Heart left ventricle (tissue), 16 donors: ENCODE data around the gene GOLGA7B. TPM values are rescaled to one million over a fixed set of nuclear protein-coding genes. Genes with fewer than 3 reads are reported as not detected.
"Not testable (repeated sequence)": the region's sequence is repeated elsewhere in the genome, so short reads cannot be mapped to it uniquely, and the experiment has no call there.

Source experiments
- ATAC-seq, 4 donors: fragments of 200-7000 bp; cut with Tn5 transposase; one replicate each; pipeline ENCODE4 v1.9.1; 2020 to 2022; ENCODE audit warnings: moderate library complexity in 4 of 4, mild to moderate bottlenecking in 3 of 4, moderate number of reproducible peaks in 1 of 4
- DNase-seq, 5 donors: peaks; one replicate each; pipeline ENCODE4 v3.0.0-alpha.2; 2020
- H3K27ac ChIP-seq, 12 donors: fragments of 200-600 bp; sonication (generic) in 4 of 12; one replicate each; pipeline versions ENCODE4 v1.5.0 to v1.8.0; 2016 to 2022; ENCODE audit warnings: mild to moderate bottlenecking in 2 of 12
- H3K27me3 ChIP-seq, 9 donors: fragments of 200-600 bp; sonication (generic) in 2 of 9; one replicate each; pipeline versions ENCODE4 v1.5.1 to v1.8.0; 2016 to 2022; ENCODE audit warnings: mild to moderate bottlenecking in 3 of 9
- H3K36me3 ChIP-seq, 9 donors: fragments of 200-600 bp; sonication (generic) in 2 of 9; one replicate each; pipeline versions ENCODE4 v1.5.0 to v1.8.0; 2018 to 2022; ENCODE audit warnings: mild to moderate bottlenecking in 2 of 9
- H3K4me1 ChIP-seq, 12 donors: fragments of 200-600 bp; sonication (generic) in 4 of 12; one replicate each; pipeline versions ENCODE4 v1.5.0 to v1.8.0; 2016 to 2022; ENCODE audit warnings: mild to moderate bottlenecking in 3 of 12
- H3K4me3 ChIP-seq, 12 donors: fragments of 200-600 bp; sonication (generic) in 4 of 12; one replicate each; pipeline versions ENCODE4 v1.5.0 to v1.8.0; 2017 to 2022; ENCODE audit warnings: mild to moderate bottlenecking in 9 of 12, moderate library complexity in 4 of 12
- H3K9me3 ChIP-seq, 12 donors: fragments of 200-600 bp; sonication (generic) in 4 of 12; one replicate each; pipeline versions ENCODE4 v1.5.0 to v1.8.0; 2016 to 2022; ENCODE audit warnings: mild to moderate bottlenecking in 1 of 12
- CTCF ChIP-seq, 12 donors: fragments of 200-600 bp; sonication (generic) in 4 of 12; IDR thresholded peaks; one replicate each; pipeline versions ENCODE4 v1.5.0 to v1.8.0; 2018 to 2022; ENCODE audit warnings: antibody characterized with exemption in 12 of 12, mild to moderate bottlenecking in 5 of 12
- POLR2A ChIP-seq, 2 donors: fragments of 450-650 bp; IDR thresholded peaks; one replicate each; pipeline ENCODE4 v1.6.1; 2017; ENCODE audit warnings: antibody characterized with exemption in 2 of 2, mild to moderate bottlenecking in 2 of 2, moderate library complexity in 2 of 2
- WGBS, 4 donors: extraction: QIAGEN DNeasy Blood & Tissue Kit in 2 of 4; methylation state at CpG; one replicate each; pipeline versions ENCODE4 v1.1.5 to v1.1.7; 2013 to 2018; 5-methylcytosine and 5-hydroxymethylcytosine counted together
- intact Hi-C, 10 donors: fragments of 100-400 bp; cut with DNase I; formaldehyde crosslinking; loops; one replicate each; pipeline versions ENCODE4 v1.11.1 to v1.14.2; 2022
- polyA plus RNA-seq, 2 donors: library from polyadenylated mRNA; stranded (reverse); fragments of 200-250 nt; gene quantifications; one replicate each; pipeline ENCODE4 v1.2.3, GENCODE V29; 2013
- total RNA-seq, 9 donors: library from RNA; depleted of rRNA in 2 of 9; stranded (reverse); fragments of >200 nt in 2 of 9; fragmentation: NEBNext Ultra II Directional in 3 of 9; extraction: Animal tissue kit (Norgen Biotek cat#: 25700) in 3 of 9; gene quantifications; one replicate each; pipeline versions ENCODE4 v1.1.0 to v1.2.4, GENCODE V29; 2016 to 2023
- donor health status: ischemic (EF 13 %, LVEDD 7.1; RV severe dilation, severe dysfunction).
- donor health status: healthy with polysubstance abuse.
- donor health status: DM: no; HTN: yes; CAD: no.
- donor health status: DM: no; HTN: no; CAD: no.
- donor health status: ischemic (EF 25% LVEDD 6.9; RV normal size, moderate dysfunction).
- donor health status: ischemic (EF 25% LVEDD 5.7; RV mildly dilated, moderate dysfunction).
- donor health status: healthy.
- donor health status: DM: yes; HTN: yes; CAD: no.
- donor health status: ischemic (EF 35%, LVEDD 5.7; RV mildly dilated, moderate dysfunction).
- donor health status: nonischemic (EF 11% LVEDD 7.7; RV severe dilation, severe dysfunction).
- donor health status: DM: yes; HTN: yes; CAD: no.
- donor health status: PGD.
- donor health status: ischemic (EF 29% LVEDD 5.4; RV normal size, mild dysfunction).
- donor health status: nonischemic (EF 23%, LVEDD 6.1; RV moderate dilation, normal function).

The GOLGA7B gene
- total and polyA plus RNA-seq, 11 donors = 0.06 to 1.1 (median 0.16) TPM; not detected in 1

GRCh38 chr10:97836446-97836845, 13.2 kb upstream of the GOLGA7B start:
- Histone ChIP-seq H3K36me3 (no peaks in the 10 kb centered on the region), H3K27ac (no peak overlapping the region), H3K4me3 (no peak overlapping the region), H3K4me1 (peaks cover 0 to 11% (median 3%) of the 10 kb centered on the region in 12 donors), H3K9me3 (no peaks in the 10 kb centered on the region), H3K27me3 (peaks cover 0 to 18% (median 0%) of the 10 kb centered on the region in 9 donors)
- intact Hi-C loops = no loop called here
- no peak for DNase-seq
- no peak for ATAC-seq
- TF ChIP-seq POLR2A (IDR thresholded peaks at IDR 0.05) (no peak), CTCF (IDR thresholded peaks at IDR 0.05) (no peak)
- 74 to 80% (median 79%) methylated on average over 2 of the region's 2 CpGs for WGBS, 4 donors

DNA sequence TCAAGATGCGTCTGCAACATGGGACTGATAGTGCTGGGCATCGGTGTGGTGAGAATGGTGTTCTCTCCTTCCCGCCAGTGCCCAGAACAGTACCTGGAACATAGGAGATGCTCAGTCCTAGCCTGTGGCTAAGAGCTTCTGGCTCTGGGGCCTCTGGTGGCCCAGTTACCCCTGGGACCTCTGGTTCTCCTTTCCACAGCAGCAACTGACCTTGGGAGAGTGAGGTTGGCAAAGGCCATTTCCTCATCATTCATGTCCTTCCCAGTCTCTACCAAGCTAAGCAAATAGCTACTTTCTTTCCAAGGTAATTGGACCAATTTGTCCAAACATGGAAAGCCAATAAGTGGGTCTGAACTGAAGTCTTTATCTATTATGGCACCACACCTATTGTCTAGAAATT, 11.6 kb upstream of the GOLGA7B start:
- Histone ChIP-seq H3K4me3 (no peak overlapping the region), H3K4me1 (peaks cover 0 to 11% (median 3%) of the 10 kb centered on the region in 12 donors), H3K36me3 (no peaks in the 10 kb centered on the region), H3K9me3 (no peaks in the 10 kb centered on the region), H3K27me3 (peaks cover 0 to 6% (median 0%) of the 10 kb centered on the region in 9 donors), H3K27ac (no peak overlapping the region)
- ATAC-seq = no peak
- 80 to 96% (median 91%) methylated on average over 1 to 3 of the region's 3 CpGs for WGBS, 4 donors
- intact Hi-C loops = no loop called here
- DNase-seq = no peak
- no peak for TF ChIP-seq POLR2A (IDR thresholded peaks at IDR 0.05)

- H3K27ac ChIP-seq, H3K9me3 ChIP-seq, ATAC-seq, H3K36me3 ChIP-seq, intact Hi-C loops, H3K27me3 ChIP-seq, H3K4me3 ChIP-seq, DNase-seq: not testable (repeated sequence)
- peaks cover 0 to 11% (median 3%) of the 10 kb centered on the region in 12 donors for H3K4me1 ChIP-seq
- WGBS, 4 donors = 85 to 94% (median 93%) methylated on average over 2 to 16 of the region's 22 CpGs
Observed at GRCh38 chr10:97841166-97841565, 8.5 kb upstream of the GOLGA7B start.

- DNase-seq = not testable (repeated sequence)
Observed at GRCh38 chr10:97842114-97842513, 7.5 kb upstream of the GOLGA7B start.

GRCh38 chr10:97842656-97843280, 6.9 kb upstream of the GOLGA7B start:
- WGBS, 4 donors = 51 to 65% (median 60%) methylated on average over 7 of the region's 7 CpGs
- DNase-seq (no peak), ATAC-seq (no peak)
- no peaks in the 10 kb centered on the region for H3K9me3 ChIP-seq
- intact Hi-C loops = no loop called here
- TF ChIP-seq POLR2A (IDR thresholded peaks at IDR 0.05) (no peak), CTCF (IDR thresholded peaks at IDR 0.05) (no peak)
- H3K4me3 ChIP-seq = no peak overlapping the region
- H3K4me1 ChIP-seq = peaks cover 0 to 11% (median 3%) of the 10 kb centered on the region in 12 donors
- H3K27me3 ChIP-seq = peaks cover 0 to 10% (median 0%) of the 10 kb centered on the region in 9 donors
- no peaks in the 10 kb centered on the region for H3K36me3 ChIP-seq
- H3K27ac ChIP-seq = no peak overlapping the region

More at GRCh38 chr10:97842114-97842513, 7.5 kb upstream of the GOLGA7B start:
- H3K4me3 ChIP-seq, H3K9me3 ChIP-seq, H3K27ac ChIP-seq, H3K36me3 ChIP-seq, intact Hi-C loops, ATAC-seq: not testable (repeated sequence)
- 31 to 39% (median 35%) methylated on average over 1 to 3 of the region's 3 CpGs for WGBS, 4 donors
- Histone ChIP-seq H3K4me1 (peaks cover 0 to 11% (median 3%) of the 10 kb centered on the region in 12 donors), H3K27me3 (peaks cover 0 to 10% (median 0%) of the 10 kb centered on the region in 9 donors)

DNA sequence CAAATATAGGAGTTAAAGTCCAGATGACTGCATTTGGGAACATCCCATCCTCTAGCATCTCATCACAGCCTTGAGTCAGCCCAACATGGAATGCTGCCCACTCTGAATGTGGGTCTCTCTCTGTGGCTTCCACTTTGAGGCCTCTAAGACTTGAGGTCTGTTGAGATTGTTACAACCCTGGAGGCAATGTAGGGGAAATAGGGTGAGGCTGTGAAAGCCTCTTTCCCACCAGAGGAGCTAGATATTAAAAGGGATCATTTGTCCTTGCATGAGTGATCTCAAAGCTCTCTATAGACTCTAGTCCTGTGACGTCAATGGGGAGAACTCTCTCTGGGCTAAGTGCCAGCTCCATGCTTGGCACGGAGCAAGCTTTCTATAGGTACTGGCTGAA, 6.4 kb upstream of the GOLGA7B start:
- Histone ChIP-seq H3K4me3 (no peak overlapping the region), H3K27ac (no peak overlapping the region), H3K9me3 (no peaks in the 10 kb centered on the region), H3K4me1 (peaks cover 0 to 11% (median 3%) of the 10 kb centered on the region in 12 donors), H3K36me3 (no peaks in the 10 kb centered on the region), H3K27me3 (peaks cover 0 to 14% (median 0%) of the 10 kb centered on the region in 9 donors)
- no peak for ATAC-seq
- TF ChIP-seq CTCF (IDR thresholded peaks at IDR 0.05) = no peak
- DNase-seq = no peak
- intact Hi-C loops = no loop called here
- 22 to 35% (median 29%) methylated on average over 2 of the region's 2 CpGs for WGBS, 4 donors

- H3K27ac ChIP-seq, H3K9me3 ChIP-seq, H3K36me3 ChIP-seq, H3K4me3 ChIP-seq, intact Hi-C loops, DNase-seq, ATAC-seq: not testable (repeated sequence)
- Histone ChIP-seq H3K4me1 (peaks cover 0 to 11% (median 3%) of the 10 kb centered on the region in 12 donors), H3K27me3 (peaks cover 0 to 19% (median 0%) of the 10 kb centered on the region in 9 donors)
- WGBS, 4 donors = 92 to 100% (median 97%) methylated on average over 1 to 2 of the region's 2 CpGs
Observed at GRCh38 chr10:97843972-97844371, 5.7 kb upstream of the GOLGA7B start.
